ENCODE measurements around the gene TNFRSF13B.
"Not testable (repeated sequence)": the region's sequence is repeated elsewhere in the genome, so short reads cannot be mapped to it uniquely, and the experiment has no call there.

TNFRSF13B gene

GRCh38 chr17:16971458-16972338, at the start of gene TNFRSF13B:
Gene TNFRSF13B, minus strand, starts transcription at chr17:16972118. Its CDS starts 43 bp downstream, at chr17:16972075.
- peaks cover 11% of the 10 kb centered on the region; the same call in 1 of the 2 replicates for H3K27me3 ChIP-seq (ENCODE audit: low read depth)
- no peak within 1 kb of the TSS for H3K4me3 ChIP-seq
- H3K4me1 ChIP-seq = peaks cover 2% of the 10 kb centered on the region; the same call in 1 of the 2 replicates
- DNase-seq (ENCODE audit: low spot score in 2 of 2) = no peak
- in situ Hi-C loops (cut with MboI; ENCODE audit: low sequenced_read_pairs) = no loop called here
- H3K36me3 ChIP-seq (replicated peaks) = no peaks in the 10 kb centered on the region
- H3K9me3 ChIP-seq = no peaks in the 10 kb centered on the region

DNA sequence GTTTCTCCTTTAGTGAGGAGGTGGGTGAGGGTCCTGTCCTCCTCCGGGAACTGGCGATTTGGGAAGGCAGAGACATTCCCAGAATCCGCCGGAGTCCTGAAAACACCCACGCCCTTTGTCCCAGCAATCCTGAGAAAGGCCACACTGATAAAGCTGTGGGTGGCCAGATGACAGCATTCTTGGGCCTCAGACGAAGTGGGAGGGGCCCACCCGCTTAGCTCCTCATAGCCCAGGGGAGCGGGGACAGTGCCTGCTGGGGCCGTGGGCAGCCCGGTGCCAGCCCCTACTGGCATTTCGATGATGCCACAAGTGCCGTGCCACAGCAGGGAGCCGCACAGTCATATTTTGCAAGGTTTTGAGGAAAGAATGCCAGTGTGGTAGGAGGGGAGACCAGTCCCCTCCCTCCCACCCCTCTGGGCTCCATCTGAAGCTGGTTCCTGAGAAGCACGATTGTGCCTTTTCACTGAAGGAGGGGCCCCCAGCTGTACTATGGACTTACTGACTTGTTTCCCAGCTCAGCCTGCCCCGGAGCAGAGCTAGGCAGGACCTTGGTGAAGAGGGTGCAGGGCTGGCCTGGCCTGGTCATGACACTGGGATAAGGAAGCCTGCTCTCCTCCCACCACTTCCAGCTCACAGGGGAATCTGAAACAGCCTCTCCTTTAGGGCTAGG, 49.4 kb upstream of the TNFRSF13B start:
- no peaks in the 10 kb centered on the region for H3K9me3 ChIP-seq
- H3K4me1 ChIP-seq = no peaks in the 10 kb centered on the region
- H3K27me3 ChIP-seq (ENCODE audit: low read depth) = no peaks in the 10 kb centered on the region
- in situ Hi-C loops (cut with MboI; ENCODE audit: low sequenced_read_pairs) = no loop called here
- no peak for DNase-seq (ENCODE audit: low spot score in 2 of 2)
- H3K36me3 ChIP-seq (replicated peaks) = no peaks in the 10 kb centered on the region
- H3K4me3 ChIP-seq = no peak overlapping the region

- no peak for DNase-seq (ENCODE audit: low spot score in 2 of 2)
- Histone ChIP-seq H3K4me3 (no peak overlapping the region), H3K36me3 (replicated peaks) (no peaks in the 10 kb centered on the region), H3K9me3 (no peaks in the 10 kb centered on the region), H3K4me1 (no peaks in the 10 kb centered on the region), H3K27me3 (ENCODE audit: low read depth) (no peaks in the 10 kb centered on the region)
- in situ Hi-C loops (cut with MboI; ENCODE audit: low sequenced_read_pairs) = no loop called here
These were observed 48.9 kb upstream of the TNFRSF13B start for GRCh38 chr17:17020821-17021193.

GRCh38 chr17:17019891-17020456, 48.1 kb upstream of the TNFRSF13B start:
- Histone ChIP-seq H3K27me3 (ENCODE audit: low read depth) (no peaks in the 10 kb centered on the region), H3K36me3 (replicated peaks) (no peaks in the 10 kb centered on the region), H3K4me3 (no peak overlapping the region), H3K4me1 (no peaks in the 10 kb centered on the region), H3K9me3 (no peaks in the 10 kb centered on the region)
- in situ Hi-C loops (cut with MboI; ENCODE audit: low sequenced_read_pairs) = no loop called here
- no peak for DNase-seq (ENCODE audit: low spot score in 2 of 2)

- no peaks in the 10 kb centered on the region for H3K4me1 ChIP-seq
- H3K9me3 ChIP-seq = no peaks in the 10 kb centered on the region
- no peaks in the 10 kb centered on the region for H3K27me3 ChIP-seq (ENCODE audit: low read depth)
- no peak overlapping the region for H3K4me3 ChIP-seq
- no peak for DNase-seq (ENCODE audit: low spot score in 2 of 2)
- H3K36me3 ChIP-seq (replicated peaks) = no peaks in the 10 kb centered on the region
- in situ Hi-C loops (cut with MboI; ENCODE audit: low sequenced_read_pairs) = no loop called here
These were observed 47.5 kb upstream of the TNFRSF13B start for GRCh38 chr17:17019430-17019762.

GRCh38 chr17:17018612-17019429, 46.9 kb upstream of the TNFRSF13B start:
- H3K4me3 ChIP-seq = no peak overlapping the region
- H3K36me3 ChIP-seq (replicated peaks) = no peaks in the 10 kb centered on the region
- no peaks in the 10 kb centered on the region for H3K9me3 ChIP-seq
- H3K4me1 ChIP-seq = no peaks in the 10 kb centered on the region
- H3K27me3 ChIP-seq (ENCODE audit: low read depth) = no peaks in the 10 kb centered on the region
- DNase-seq (ENCODE audit: low spot score in 2 of 2) = no peak
- in situ Hi-C loops (cut with MboI; ENCODE audit: low sequenced_read_pairs) = no loop called here

GRCh38 chr17:17018021-17018441, 46.1 kb upstream of the TNFRSF13B start:
- no peak for DNase-seq (ENCODE audit: low spot score in 2 of 2)
- Histone ChIP-seq H3K27me3 (ENCODE audit: low read depth) (no peaks in the 10 kb centered on the region), H3K36me3 (replicated peaks) (no peaks in the 10 kb centered on the region), H3K4me3 (no peak overlapping the region), H3K9me3 (no peaks in the 10 kb centered on the region), H3K4me1 (no peaks in the 10 kb centered on the region)
- in situ Hi-C loops (cut with MboI; ENCODE audit: low sequenced_read_pairs) = no loop called here

DNA sequence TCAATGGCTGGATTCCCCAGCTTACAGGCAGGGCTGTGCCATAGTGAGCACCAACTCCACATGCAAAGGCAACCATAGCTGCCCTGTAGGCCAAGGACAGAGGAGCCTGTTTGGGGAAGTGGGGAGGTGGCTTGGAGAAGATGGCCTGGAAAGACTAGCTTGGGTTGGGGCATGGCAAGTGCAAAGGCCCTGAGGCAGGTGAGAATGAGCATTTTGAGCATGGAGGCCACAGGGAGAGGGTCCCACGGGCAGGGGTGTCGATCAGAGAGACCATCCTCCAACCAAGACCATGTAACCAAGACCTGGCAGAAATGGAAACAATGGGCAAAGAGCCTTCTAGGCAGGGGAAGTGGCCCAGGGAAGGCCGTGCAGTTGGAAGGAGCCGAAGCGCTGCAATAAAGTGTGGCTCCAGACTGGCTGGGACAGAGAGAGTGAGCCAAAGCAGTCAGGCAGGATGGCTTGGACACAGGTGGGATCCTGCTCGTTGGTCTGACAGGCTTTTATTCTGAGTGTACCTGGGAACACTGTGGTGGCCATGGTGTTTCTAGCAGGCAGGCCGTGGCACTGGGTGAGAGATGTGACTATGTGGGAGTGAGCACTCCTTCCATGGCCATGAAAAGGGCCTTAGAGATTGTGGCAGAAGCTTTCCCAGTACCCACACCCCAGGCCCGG, 45.6 kb upstream of the TNFRSF13B start:
- in situ Hi-C loops (cut with MboI; ENCODE audit: low sequenced_read_pairs) = no loop called here
- Histone ChIP-seq H3K4me1 (no peaks in the 10 kb centered on the region), H3K4me3 (no peak overlapping the region), H3K36me3 (replicated peaks) (no peaks in the 10 kb centered on the region), H3K9me3 (no peaks in the 10 kb centered on the region), H3K27me3 (ENCODE audit: low read depth) (no peaks in the 10 kb centered on the region)
- DNase-seq (ENCODE audit: low spot score in 2 of 2) = no peak

DNA sequence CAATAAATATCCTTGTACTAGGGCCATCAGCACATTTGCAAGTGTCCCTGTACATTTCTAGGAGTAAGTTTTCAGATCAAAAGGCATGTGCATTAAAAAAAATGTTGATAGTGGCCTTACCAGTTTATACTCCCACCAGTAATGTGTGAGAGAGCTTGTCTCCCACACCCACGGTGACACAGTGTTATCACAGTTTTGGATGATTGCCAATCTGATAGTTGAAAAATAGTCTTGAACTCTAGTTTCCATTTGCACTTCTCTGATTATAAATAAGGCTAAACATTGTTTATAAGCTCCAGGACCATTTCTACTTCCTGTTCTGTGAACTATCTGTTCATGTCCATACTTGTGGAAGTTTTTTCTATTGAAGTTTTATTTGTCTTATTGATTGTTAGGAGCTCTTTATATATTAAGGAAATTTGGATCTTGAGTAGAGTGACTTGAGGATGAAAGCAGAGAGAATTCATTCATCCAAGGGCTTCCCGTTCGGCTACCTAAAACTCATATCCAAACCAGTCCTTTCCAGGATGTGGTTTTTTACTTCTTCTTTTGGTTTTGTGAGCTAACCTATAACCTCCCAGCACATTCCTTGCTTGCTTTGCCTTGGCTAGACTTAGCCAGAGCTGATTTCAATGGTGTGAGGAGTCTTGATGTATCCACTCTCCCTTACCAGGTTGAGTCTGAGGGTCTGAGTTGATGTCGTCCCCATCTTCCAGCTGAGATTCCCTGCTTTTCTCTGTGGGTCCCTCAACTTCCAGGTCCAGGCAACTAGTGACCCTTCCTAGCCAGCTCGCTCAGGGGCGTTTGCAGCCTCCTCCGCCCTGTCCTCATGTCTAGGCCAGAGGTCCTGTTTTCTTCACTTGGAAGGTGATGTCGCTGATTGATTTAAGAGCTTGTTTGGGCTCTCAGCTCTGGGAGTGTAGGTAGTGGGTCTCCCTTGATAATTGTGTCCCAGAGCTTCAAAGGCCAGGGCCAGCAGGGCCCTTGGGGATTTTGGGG, 44.6 kb upstream of the TNFRSF13B start:
- in situ Hi-C loops (cut with MboI; ENCODE audit: low sequenced_read_pairs); H3K4me1 ChIP-seq; H3K9me3 ChIP-seq; H3K4me3 ChIP-seq; DNase-seq (ENCODE audit: low spot score in 2 of 2); H3K27me3 ChIP-seq (ENCODE audit: low read depth); H3K36me3 ChIP-seq (replicated peaks): not testable (repeated sequence)

DNA sequence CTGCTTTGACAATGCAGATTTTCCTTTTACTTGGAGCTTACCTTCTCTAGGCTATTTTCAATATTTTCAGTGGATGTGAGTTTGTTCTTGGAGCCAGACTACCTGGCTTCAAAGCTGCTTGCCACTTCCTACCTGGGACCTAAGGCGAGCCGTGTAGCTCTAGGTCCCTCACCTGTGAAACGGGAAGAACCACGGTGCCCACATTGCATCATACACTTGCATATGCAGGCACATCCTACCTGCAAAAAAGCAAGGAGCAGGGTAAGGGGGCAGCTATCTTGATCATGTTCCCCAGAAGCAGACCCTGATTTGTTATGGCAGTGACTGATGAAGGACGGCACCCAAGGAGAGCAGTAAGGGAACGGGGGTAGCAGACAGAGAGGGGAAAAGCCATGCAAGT, 43.3 kb upstream of the TNFRSF13B start:
- in situ Hi-C loops (cut with MboI; ENCODE audit: low sequenced_read_pairs) = no loop called here
- Histone ChIP-seq H3K27me3 (ENCODE audit: low read depth) (no peaks in the 10 kb centered on the region), H3K4me3 (no peak overlapping the region), H3K9me3 (no peaks in the 10 kb centered on the region), H3K36me3 (replicated peaks) (no peaks in the 10 kb centered on the region), H3K4me1 (no peaks in the 10 kb centered on the region)
- DNase-seq (ENCODE audit: low spot score in 2 of 2) = no peak

DNA sequence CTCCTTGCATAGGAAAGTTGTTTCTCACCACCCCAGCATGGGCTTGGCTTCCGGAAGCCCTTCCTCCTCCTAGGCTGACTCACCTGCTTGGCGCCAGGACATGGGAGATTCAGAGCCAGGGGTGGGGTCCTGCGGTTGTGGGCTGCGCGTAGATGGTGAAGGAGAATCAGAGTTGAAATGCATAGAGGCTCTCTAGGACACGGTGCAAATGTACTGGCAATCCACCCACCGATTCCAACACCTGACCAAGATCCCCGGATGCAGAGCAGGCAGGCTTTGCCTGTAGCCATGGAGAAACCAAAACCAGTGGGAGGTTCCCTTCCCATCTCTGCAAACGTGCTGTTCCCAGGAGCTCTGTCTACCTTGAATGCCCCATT, 42.8 kb upstream of the TNFRSF13B start:
- H3K36me3 ChIP-seq (replicated peaks); H3K27me3 ChIP-seq (ENCODE audit: low read depth); H3K4me1 ChIP-seq; in situ Hi-C loops (cut with MboI; ENCODE audit: low sequenced_read_pairs); H3K4me3 ChIP-seq; H3K9me3 ChIP-seq; DNase-seq (ENCODE audit: low spot score in 2 of 2): not testable (repeated sequence)

GRCh38 chr17:17013828-17014747, 42.2 kb upstream of the TNFRSF13B start:
- DNase-seq (ENCODE audit: low spot score in 2 of 2); H3K9me3 ChIP-seq; H3K27me3 ChIP-seq (ENCODE audit: low read depth); H3K4me1 ChIP-seq; H3K4me3 ChIP-seq; H3K36me3 ChIP-seq (replicated peaks); in situ Hi-C loops (cut with MboI; ENCODE audit: low sequenced_read_pairs): not testable (repeated sequence)

All from HAP-1 (cell line).